ENCODE results near the gene PODXL2.

DNA sequence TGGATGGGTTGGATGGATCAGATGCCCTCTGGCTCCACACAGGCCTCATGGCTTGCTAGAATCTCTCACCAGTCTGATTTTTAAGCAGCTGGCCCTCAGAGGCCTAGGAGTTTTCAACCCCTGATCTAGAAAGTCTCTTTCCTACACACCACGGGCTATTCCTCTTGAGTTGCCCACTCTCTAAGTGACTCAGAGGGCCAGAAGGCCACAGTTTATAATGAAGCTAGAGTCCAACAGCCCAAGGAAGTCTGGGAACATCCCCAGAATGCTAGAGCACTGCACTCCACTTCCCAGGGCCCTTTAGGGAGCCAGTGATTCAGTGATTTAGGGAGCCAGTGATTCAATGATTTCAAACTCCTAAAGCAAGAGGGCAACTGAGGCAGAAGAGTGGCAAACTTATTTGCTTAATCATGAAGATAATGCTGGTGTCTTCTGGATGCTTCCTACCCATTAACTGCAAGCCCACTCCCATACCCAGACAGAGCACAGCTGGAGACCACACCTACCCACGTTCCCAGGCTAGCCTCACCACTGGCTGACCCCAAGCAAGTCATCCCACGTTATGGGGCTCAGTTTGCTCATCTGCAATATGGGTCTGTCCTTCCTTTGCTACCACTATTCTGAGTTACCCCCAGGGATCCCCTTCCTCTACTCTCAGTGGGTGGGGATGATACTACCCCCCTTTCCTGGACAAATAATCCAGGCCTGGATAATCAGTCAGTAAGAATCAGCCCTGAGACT is 80.5 kb downstream of the PODXL2 start:
- TF ChIP-seq, protein P1, sequence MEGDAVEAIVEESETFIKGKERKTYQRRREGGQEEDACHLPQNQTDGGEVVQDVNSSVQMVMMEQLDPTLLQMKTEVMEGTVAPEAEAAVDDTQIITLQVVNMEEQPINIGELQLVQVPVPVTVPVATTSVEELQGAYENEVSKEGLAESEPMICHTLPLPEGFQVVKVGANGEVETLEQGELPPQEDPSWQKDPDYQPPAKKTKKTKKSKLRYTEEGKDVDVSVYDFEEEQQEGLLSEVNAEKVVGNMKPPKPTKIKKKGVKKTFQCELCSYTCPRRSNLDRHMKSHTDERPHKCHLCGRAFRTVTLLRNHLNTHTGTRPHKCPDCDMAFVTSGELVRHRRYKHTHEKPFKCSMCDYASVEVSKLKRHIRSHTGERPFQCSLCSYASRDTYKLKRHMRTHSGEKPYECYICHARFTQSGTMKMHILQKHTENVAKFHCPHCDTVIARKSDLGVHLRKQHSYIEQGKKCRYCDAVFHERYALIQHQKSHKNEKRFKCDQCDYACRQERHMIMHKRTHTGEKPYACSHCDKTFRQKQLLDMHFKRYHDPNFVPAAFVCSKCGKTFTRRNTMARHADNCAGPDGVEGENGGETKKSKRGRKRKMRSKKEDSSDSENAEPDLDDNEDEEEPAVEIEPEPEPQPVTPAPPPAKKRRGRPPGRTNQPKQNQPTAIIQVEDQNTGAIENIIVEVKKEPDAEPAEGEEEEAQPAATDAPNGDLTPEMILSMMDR (IDR thresholded peaks at IDR 0.05 in 2 of 3, conservative IDR thresholded peaks at IDR 0.05 in 1 of 3; ENCODE audit: borderline replicate concordance in 1 of 3, insufficient read depth in 1 of 3, low read depth in 2 of 3, low read length in 2 of 3) = no peak
- TF ChIP-seq POLR2A (IDR thresholded peaks at IDR 0.05; ENCODE audit: borderline replicate concordance, extremely low read depth, insufficient read depth, insufficient read length) = no peak
- TF ChIP-seq YY1 (IDR thresholded peaks at IDR 0.05; ENCODE audit: extremely low read depth, insufficient replicate concordance, low read depth, low read length) = no peak
- no peak for TF ChIP-seq RAD21 (IDR thresholded peaks at IDR 0.05; ENCODE audit: low read depth)
- no peak for TF ChIP-seq JUND (IDR thresholded peaks at IDR 0.05)
- no peak for TF ChIP-seq POLR2AphosphoS5 (IDR thresholded peaks at IDR 0.05; ENCODE audit: low read depth, low read length)
- no peak for TF ChIP-seq CEBPB (IDR thresholded peaks at IDR 0.05; ENCODE audit: low read depth)
- no peak for TF ChIP-seq EZH2 (IDR thresholded peaks at IDR 0.05)
- TF ChIP-seq, protein P2, sequence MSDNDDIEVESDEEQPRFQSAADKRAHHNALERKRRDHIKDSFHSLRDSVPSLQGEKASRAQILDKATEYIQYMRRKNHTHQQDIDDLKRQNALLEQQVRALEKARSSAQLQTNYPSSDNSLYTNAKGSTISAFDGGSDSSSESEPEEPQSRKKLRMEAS (IDR thresholded peaks at IDR 0.05) = no peak
- TF ChIP-seq SIN3A (IDR thresholded peaks at IDR 0.05; ENCODE audit: low read depth) = no peak
